Measurements from ENCODE around the gene COMMD1.

The COMMD1 gene

GRCh38 chr2:61924895-61925663 lies 19.6 kb downstream of the COMMD1 start:
- Histone ChIP-seq H3K27ac (ENCODE audit: low read depth, low read length) (no peak overlapping the region), H3K4me1 (ENCODE audit: control insufficient read depth, insufficient read depth, low read length, unreplicated experiment) (no peaks in the 10 kb centered on the region), H3K27me3 (ENCODE audit: insufficient read depth, low read length) (no peaks in the 10 kb centered on the region), H3K79me2 (ENCODE audit: control insufficient read depth, insufficient read depth, low read length, unreplicated experiment) (no peaks in the 10 kb centered on the region), H3K36me3 (ENCODE audit: insufficient read depth, low read length) (no peaks in the 10 kb centered on the region), H2AFZ (ENCODE audit: low read length, unreplicated experiment) (no peak overlapping the region), H3K4me3 (ENCODE audit: low read depth, low read length) (no peak overlapping the region)

GRCh38 chr2:61926531-61927477 lies 21.3 kb downstream of the COMMD1 start:
- Histone ChIP-seq H3K79me2 (ENCODE audit: control insufficient read depth, insufficient read depth, low read length, unreplicated experiment) (no peaks in the 10 kb centered on the region), H2AFZ (ENCODE audit: low read length, unreplicated experiment) (no peak overlapping the region), H3K36me3 (ENCODE audit: insufficient read depth, low read length) (no peaks in the 10 kb centered on the region), H3K4me3 (ENCODE audit: low read depth, low read length) (no peak overlapping the region), H3K27ac (ENCODE audit: low read depth, low read length) (no peak overlapping the region), H3K4me1 (ENCODE audit: control insufficient read depth, insufficient read depth, low read length, unreplicated experiment) (no peaks in the 10 kb centered on the region), H3K27me3 (ENCODE audit: insufficient read depth, low read length) (no peaks in the 10 kb centered on the region)

- Histone ChIP-seq H3K27ac (ENCODE audit: low read depth, low read length) (no peak overlapping the region), H3K4me3 (ENCODE audit: low read depth, low read length) (no peak overlapping the region), H3K27me3 (ENCODE audit: insufficient read depth, low read length) (no peaks in the 10 kb centered on the region), H3K36me3 (ENCODE audit: insufficient read depth, low read length) (no peaks in the 10 kb centered on the region), H3K4me1 (ENCODE audit: control insufficient read depth, insufficient read depth, low read length, unreplicated experiment) (no peaks in the 10 kb centered on the region), H3K79me2 (ENCODE audit: control insufficient read depth, insufficient read depth, low read length, unreplicated experiment) (no peaks in the 10 kb centered on the region), H2AFZ (ENCODE audit: low read length, unreplicated experiment) (no peak overlapping the region)
Measured at GRCh38 chr2:61928826-61929461, 23.5 kb downstream of the COMMD1 start.

DNA sequence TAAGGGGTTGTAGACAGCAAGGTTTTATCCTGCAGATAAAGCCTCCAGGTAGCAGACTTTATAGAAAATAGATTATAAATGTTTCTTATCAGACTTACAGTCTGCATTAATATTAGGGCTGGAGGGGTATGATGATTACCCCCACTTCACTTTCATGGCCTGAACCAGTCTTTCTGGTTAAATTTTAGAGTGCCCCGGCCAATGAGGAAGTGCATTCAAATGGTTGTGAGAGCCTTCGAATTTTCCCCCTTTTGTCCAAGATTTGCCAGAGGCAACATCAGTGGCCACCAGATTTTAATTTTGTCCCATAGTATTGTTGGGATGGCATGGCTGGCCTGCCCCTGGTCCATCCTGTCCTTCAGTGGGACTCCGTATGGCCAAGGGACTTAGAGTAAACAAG lies 31.6 kb downstream of the COMMD1 start:
- no peak overlapping the region for H2AFZ ChIP-seq (ENCODE audit: low read length, unreplicated experiment)
- no peaks in the 10 kb centered on the region for H3K27me3 ChIP-seq (ENCODE audit: insufficient read depth, low read length)
- H3K4me1 ChIP-seq (ENCODE audit: control insufficient read depth, insufficient read depth, low read length, unreplicated experiment) = no peaks in the 10 kb centered on the region
- H3K4me3 ChIP-seq (ENCODE audit: low read depth, low read length) = no peak overlapping the region
- H3K79me2 ChIP-seq (ENCODE audit: control insufficient read depth, insufficient read depth, low read length, unreplicated experiment) = no peaks in the 10 kb centered on the region
- no peaks in the 10 kb centered on the region for H3K36me3 ChIP-seq (ENCODE audit: insufficient read depth, low read length)
- H3K27ac ChIP-seq (ENCODE audit: low read depth, low read length) = no peak overlapping the region

GRCh38 chr2:61937886-61938285 lies 32.4 kb downstream of the COMMD1 start:
- H2AFZ ChIP-seq (ENCODE audit: low read length, unreplicated experiment) = no peak overlapping the region
- no peak overlapping the region for H3K4me3 ChIP-seq (ENCODE audit: low read depth, low read length)
- H3K36me3 ChIP-seq (ENCODE audit: insufficient read depth, low read length) = no peaks in the 10 kb centered on the region
- H3K27ac ChIP-seq (ENCODE audit: low read depth, low read length) = no peak overlapping the region
- H3K79me2 ChIP-seq (ENCODE audit: control insufficient read depth, insufficient read depth, low read length, unreplicated experiment) = no peaks in the 10 kb centered on the region
- no peaks in the 10 kb centered on the region for H3K27me3 ChIP-seq (ENCODE audit: insufficient read depth, low read length)
- H3K4me1 ChIP-seq (ENCODE audit: control insufficient read depth, insufficient read depth, low read length, unreplicated experiment) = peaks cover 2% of the 10 kb centered on the region

- H3K4me3 ChIP-seq (ENCODE audit: low read depth, low read length) = no peak overlapping the region
- H3K36me3 ChIP-seq (ENCODE audit: insufficient read depth, low read length) = no peaks in the 10 kb centered on the region
- H3K27me3 ChIP-seq (ENCODE audit: insufficient read depth, low read length) = no peaks in the 10 kb centered on the region
- no peaks in the 10 kb centered on the region for H3K79me2 ChIP-seq (ENCODE audit: control insufficient read depth, insufficient read depth, low read length, unreplicated experiment)
- peaks cover 7% of the 10 kb centered on the region for H3K4me1 ChIP-seq (ENCODE audit: control insufficient read depth, insufficient read depth, low read length, unreplicated experiment)
- H3K27ac ChIP-seq (ENCODE audit: low read depth, low read length) = no peak overlapping the region
- H2AFZ ChIP-seq (ENCODE audit: low read length, unreplicated experiment) = no peak overlapping the region
Measured at GRCh38 chr2:61938511-61938910, 33.0 kb downstream of the COMMD1 start.

DNA sequence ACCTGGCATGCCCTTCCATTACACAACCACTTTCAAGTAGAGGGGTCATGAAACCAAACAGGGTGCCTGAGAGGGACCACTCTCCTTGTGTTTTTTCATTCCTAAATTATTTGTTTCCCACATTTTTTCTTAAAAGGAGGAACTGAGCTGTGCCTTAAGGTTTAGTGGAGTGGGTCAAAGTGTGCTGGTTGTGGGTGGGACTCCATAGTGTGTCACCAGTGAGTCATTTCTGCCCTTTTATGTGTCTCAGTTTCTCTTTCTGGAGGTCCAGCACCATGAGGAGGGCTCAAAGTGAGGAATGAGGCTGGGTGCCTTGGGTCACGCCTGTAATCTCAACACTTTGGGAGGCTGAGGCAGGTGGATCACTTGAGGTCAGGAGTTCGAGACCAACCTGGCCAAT lies 37.8 kb downstream of the COMMD1 start:
- H2AFZ ChIP-seq (ENCODE audit: low read length, unreplicated experiment) = no peak overlapping the region
- H3K4me1 ChIP-seq (ENCODE audit: control insufficient read depth, insufficient read depth, low read length, unreplicated experiment) = peaks cover 20% of the 10 kb centered on the region
- H3K79me2 ChIP-seq (ENCODE audit: control insufficient read depth, insufficient read depth, low read length, unreplicated experiment) = no peaks in the 10 kb centered on the region
- no peaks in the 10 kb centered on the region for H3K36me3 ChIP-seq (ENCODE audit: insufficient read depth, low read length)
- no peaks in the 10 kb centered on the region for H3K27me3 ChIP-seq (ENCODE audit: insufficient read depth, low read length)
- H3K27ac ChIP-seq (ENCODE audit: low read depth, low read length) = no peak overlapping the region
- H3K4me3 ChIP-seq (ENCODE audit: low read depth, low read length) = no peak overlapping the region

DNA sequence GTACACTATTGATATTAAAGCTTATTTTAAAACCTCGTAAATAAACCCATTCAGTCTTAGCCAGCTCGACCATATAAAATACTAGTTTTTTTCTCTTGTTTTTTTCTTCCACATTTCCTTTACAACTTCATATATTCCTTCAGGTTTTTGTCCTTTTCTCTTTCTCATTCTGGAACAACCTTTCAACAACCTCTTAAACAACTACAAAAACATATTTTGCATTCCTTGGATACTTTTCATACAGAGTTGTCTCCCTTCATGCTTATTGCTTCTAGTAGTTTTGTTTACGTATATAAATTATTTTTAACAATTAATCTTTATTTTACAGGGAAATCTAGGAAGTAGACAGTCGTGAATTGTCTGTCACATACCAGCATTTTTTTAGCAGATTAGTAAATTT lies 41.2 kb downstream of the COMMD1 start:
- Histone ChIP-seq H3K4me3 (ENCODE audit: low read depth, low read length) (no peak overlapping the region), H3K36me3 (ENCODE audit: insufficient read depth, low read length) (no peaks in the 10 kb centered on the region), H3K27me3 (ENCODE audit: insufficient read depth, low read length) (no peaks in the 10 kb centered on the region), H3K79me2 (ENCODE audit: control insufficient read depth, insufficient read depth, low read length, unreplicated experiment) (no peaks in the 10 kb centered on the region), H3K4me1 (ENCODE audit: control insufficient read depth, insufficient read depth, low read length, unreplicated experiment) (peaks cover 31% of the 10 kb centered on the region), H2AFZ (ENCODE audit: low read length, unreplicated experiment) (no peak overlapping the region), H3K27ac (ENCODE audit: low read depth, low read length) (peak overlapping the region; percentile 34; the same call in 1 of the 2 replicates)

GRCh38 chr2:61948661-61949457 lies 43.4 kb downstream of the COMMD1 start:
- no peaks in the 10 kb centered on the region for H3K79me2 ChIP-seq (ENCODE audit: control insufficient read depth, insufficient read depth, low read length, unreplicated experiment)
- H3K27ac ChIP-seq (ENCODE audit: low read depth, low read length) = no peak overlapping the region
- no peak overlapping the region for H2AFZ ChIP-seq (ENCODE audit: low read length, unreplicated experiment)
- no peaks in the 10 kb centered on the region for H3K27me3 ChIP-seq (ENCODE audit: insufficient read depth, low read length)
- H3K4me1 ChIP-seq (ENCODE audit: control insufficient read depth, insufficient read depth, low read length, unreplicated experiment) = peaks cover 23% of the 10 kb centered on the region
- H3K36me3 ChIP-seq (ENCODE audit: insufficient read depth, low read length) = no peaks in the 10 kb centered on the region
- no peak overlapping the region for H3K4me3 ChIP-seq (ENCODE audit: low read depth, low read length)

GRCh38 chr2:61949458-61949713 lies 43.9 kb downstream of the COMMD1 start:
- H2AFZ ChIP-seq (ENCODE audit: low read length, unreplicated experiment) = no peak overlapping the region
- H3K36me3 ChIP-seq (ENCODE audit: insufficient read depth, low read length) = no peaks in the 10 kb centered on the region
- H3K27ac ChIP-seq (ENCODE audit: low read depth, low read length) = no peak overlapping the region
- H3K4me1 ChIP-seq (ENCODE audit: control insufficient read depth, insufficient read depth, low read length, unreplicated experiment) = peaks cover 23% of the 10 kb centered on the region
- no peaks in the 10 kb centered on the region for H3K27me3 ChIP-seq (ENCODE audit: insufficient read depth, low read length)
- H3K4me3 ChIP-seq (ENCODE audit: low read depth, low read length) = no peak overlapping the region
- H3K79me2 ChIP-seq (ENCODE audit: control insufficient read depth, insufficient read depth, low read length, unreplicated experiment) = no peaks in the 10 kb centered on the region
